Measurements from ENCODE around the gene HOTAIR.

DNA sequence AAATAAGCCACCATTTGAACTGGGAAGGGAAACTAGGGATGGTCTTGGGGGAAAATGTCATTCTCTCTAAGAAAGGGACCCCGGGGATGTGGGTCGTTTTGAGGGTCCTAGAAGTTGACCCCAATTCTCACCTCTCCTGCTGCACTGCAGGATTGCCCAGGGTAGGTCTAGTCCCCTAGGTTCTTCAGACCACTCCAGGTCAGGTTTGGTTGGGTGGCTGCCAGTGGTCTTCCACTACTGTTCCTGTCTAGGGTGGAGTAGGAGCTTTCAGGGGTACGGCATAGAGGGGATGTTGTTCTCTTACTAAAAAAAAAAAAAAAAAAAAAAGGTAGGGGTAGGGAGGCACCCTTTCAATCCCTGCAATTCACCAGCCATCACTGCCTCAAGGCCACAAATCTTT lies 41.3 kb upstream of the HOTAIR start:
- TF ChIP-seq, protein P1, sequence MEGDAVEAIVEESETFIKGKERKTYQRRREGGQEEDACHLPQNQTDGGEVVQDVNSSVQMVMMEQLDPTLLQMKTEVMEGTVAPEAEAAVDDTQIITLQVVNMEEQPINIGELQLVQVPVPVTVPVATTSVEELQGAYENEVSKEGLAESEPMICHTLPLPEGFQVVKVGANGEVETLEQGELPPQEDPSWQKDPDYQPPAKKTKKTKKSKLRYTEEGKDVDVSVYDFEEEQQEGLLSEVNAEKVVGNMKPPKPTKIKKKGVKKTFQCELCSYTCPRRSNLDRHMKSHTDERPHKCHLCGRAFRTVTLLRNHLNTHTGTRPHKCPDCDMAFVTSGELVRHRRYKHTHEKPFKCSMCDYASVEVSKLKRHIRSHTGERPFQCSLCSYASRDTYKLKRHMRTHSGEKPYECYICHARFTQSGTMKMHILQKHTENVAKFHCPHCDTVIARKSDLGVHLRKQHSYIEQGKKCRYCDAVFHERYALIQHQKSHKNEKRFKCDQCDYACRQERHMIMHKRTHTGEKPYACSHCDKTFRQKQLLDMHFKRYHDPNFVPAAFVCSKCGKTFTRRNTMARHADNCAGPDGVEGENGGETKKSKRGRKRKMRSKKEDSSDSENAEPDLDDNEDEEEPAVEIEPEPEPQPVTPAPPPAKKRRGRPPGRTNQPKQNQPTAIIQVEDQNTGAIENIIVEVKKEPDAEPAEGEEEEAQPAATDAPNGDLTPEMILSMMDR (IDR thresholded peaks at IDR 0.05; ENCODE audit: low read length) = no peak
- TF ChIP-seq EZH2 (optimal IDR thresholded peaks at IDR 0.05; ENCODE audit: low read depth, low read length) (no peak), EZH2phosphoT487 (IDR thresholded peaks at IDR 0.05; ENCODE audit: low read length) (no peak)

Measured in MM.1S (cell line).